Measurements from ENCODE around the gene TENM4.

GRCh38 chr11:78698612-78699011 is 742.2 kb downstream of the TENM4 start:
- TF ChIP-seq CTCF (IDR thresholded peaks at IDR 0.05), result no peak
- no peak for TF ChIP-seq POLR2AphosphoS5 (IDR thresholded peaks at IDR 0.05; ENCODE audit: low read depth, low read length)
- no peak for TF ChIP-seq SIN3A (IDR thresholded peaks at IDR 0.05; ENCODE audit: borderline replicate concordance, insufficient read depth, low read depth, low read length)
